Parathyroid adenoma (tissue), 2 donors: ENCODE results near the gene APBB2.

Source experiments
- H2AFZ ChIP-seq: fragments of 300-600 bp; sonication (generic); one replicate; pipeline ENCODE4 v1.7.0; 2017; ENCODE audit warnings: antibody characterized with exemption, mild to moderate bottlenecking
- H3K27ac ChIP-seq: fragments of 300-600 bp; sonication (generic); one replicate; pipeline ENCODE4 v1.7.0; 2017
- H3K27me3 ChIP-seq: fragments of 300-600 bp; sonication (generic); one replicate; pipeline ENCODE4 v1.7.0; 2017; ENCODE audit warnings: low read length; ENCODE audit not compliant: control insufficient read depth, insufficient read depth
- H3K36me3 ChIP-seq: fragments of 300-600 bp; sonication (generic); one replicate; pipeline ENCODE4 v1.7.0; 2017; ENCODE audit warnings: low read length; ENCODE audit not compliant: control insufficient read depth, insufficient read depth
- H3K4me1 ChIP-seq: fragments of 300-600 bp; sonication (generic); one replicate; pipeline ENCODE4 v1.7.0; 2017; ENCODE audit warnings: control low read depth
- H3K4me2 ChIP-seq: fragments of 300-600 bp; sonication (generic); one replicate; pipeline ENCODE4 v1.7.0; 2017; ENCODE audit warnings: low read length
- H3K4me3 ChIP-seq: fragments of 300-600 bp; sonication (generic); one replicate; pipeline ENCODE4 v1.7.0; 2017; ENCODE audit warnings: low read depth, low read length
- H3K79me2 ChIP-seq: fragments of 300-600 bp; sonication (generic); one replicate; pipeline ENCODE4 v1.7.0; 2017; ENCODE audit warnings: control low read depth
- H3K9ac ChIP-seq: fragments of 300-600 bp; sonication (generic); one replicate; pipeline ENCODE4 v1.7.0; 2017; ENCODE audit warnings: mild to moderate bottlenecking
- H3K9me3 ChIP-seq: fragments of 300-600 bp; sonication (generic); one replicate; pipeline ENCODE4 v1.7.0; 2017; ENCODE audit warnings: low read length; ENCODE audit not compliant: control insufficient read depth
- TF ChIP-seq, protein P1 (sequence below): fragments of 300-600 bp; sonication (generic); IDR thresholded peaks from one replicate; pipeline ENCODE4 v1.7.0; 2017; ENCODE audit warnings: antibody characterized with exemption, mild to moderate bottlenecking
- donor health status: primary hyperparathyroidism.

APBB2 gene

GRCh38 chr4:41205854-41206460 lies 8.4 kb downstream of the APBB2 start:
- H2AFZ ChIP-seq, result no peak overlapping the region

GRCh38 chr4:41205130-41205529 lies 9.2 kb downstream of the APBB2 start:
- H3K79me2 ChIP-seq, result peaks cover 3% of the 10 kb centered on the region
- H3K36me3 ChIP-seq, result no peaks in the 10 kb centered on the region
- H3K27me3 ChIP-seq, result no peaks in the 10 kb centered on the region
- H3K4me1 ChIP-seq, result peaks cover 5% of the 10 kb centered on the region
- no peak overlapping the region for H3K4me2 ChIP-seq
- TF ChIP-seq, protein P1, sequence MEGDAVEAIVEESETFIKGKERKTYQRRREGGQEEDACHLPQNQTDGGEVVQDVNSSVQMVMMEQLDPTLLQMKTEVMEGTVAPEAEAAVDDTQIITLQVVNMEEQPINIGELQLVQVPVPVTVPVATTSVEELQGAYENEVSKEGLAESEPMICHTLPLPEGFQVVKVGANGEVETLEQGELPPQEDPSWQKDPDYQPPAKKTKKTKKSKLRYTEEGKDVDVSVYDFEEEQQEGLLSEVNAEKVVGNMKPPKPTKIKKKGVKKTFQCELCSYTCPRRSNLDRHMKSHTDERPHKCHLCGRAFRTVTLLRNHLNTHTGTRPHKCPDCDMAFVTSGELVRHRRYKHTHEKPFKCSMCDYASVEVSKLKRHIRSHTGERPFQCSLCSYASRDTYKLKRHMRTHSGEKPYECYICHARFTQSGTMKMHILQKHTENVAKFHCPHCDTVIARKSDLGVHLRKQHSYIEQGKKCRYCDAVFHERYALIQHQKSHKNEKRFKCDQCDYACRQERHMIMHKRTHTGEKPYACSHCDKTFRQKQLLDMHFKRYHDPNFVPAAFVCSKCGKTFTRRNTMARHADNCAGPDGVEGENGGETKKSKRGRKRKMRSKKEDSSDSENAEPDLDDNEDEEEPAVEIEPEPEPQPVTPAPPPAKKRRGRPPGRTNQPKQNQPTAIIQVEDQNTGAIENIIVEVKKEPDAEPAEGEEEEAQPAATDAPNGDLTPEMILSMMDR, result no peak
- peak overlapping the region; percentile 36 for H3K27ac ChIP-seq
- H3K9ac ChIP-seq, result no peak overlapping the region
- no peaks in the 10 kb centered on the region for H3K9me3 ChIP-seq
- no peak overlapping the region for H3K4me3 ChIP-seq
- no peak overlapping the region for H2AFZ ChIP-seq

More at GRCh38 chr4:41205854-41206460, 8.4 kb downstream of the APBB2 start:
- Histone ChIP-seq H3K27me3 (no peaks in the 10 kb centered on the region), H3K27ac (no peak overlapping the region), H3K4me1 (peaks cover 5% of the 10 kb centered on the region), H3K36me3 (no peaks in the 10 kb centered on the region), H3K79me2 (peaks cover 3% of the 10 kb centered on the region), H3K9ac (no peak overlapping the region), H3K4me3 (no peak overlapping the region), H3K4me2 (no peak overlapping the region), H3K9me3 (no peaks in the 10 kb centered on the region)
- TF ChIP-seq, protein P1, result no peak

DNA sequence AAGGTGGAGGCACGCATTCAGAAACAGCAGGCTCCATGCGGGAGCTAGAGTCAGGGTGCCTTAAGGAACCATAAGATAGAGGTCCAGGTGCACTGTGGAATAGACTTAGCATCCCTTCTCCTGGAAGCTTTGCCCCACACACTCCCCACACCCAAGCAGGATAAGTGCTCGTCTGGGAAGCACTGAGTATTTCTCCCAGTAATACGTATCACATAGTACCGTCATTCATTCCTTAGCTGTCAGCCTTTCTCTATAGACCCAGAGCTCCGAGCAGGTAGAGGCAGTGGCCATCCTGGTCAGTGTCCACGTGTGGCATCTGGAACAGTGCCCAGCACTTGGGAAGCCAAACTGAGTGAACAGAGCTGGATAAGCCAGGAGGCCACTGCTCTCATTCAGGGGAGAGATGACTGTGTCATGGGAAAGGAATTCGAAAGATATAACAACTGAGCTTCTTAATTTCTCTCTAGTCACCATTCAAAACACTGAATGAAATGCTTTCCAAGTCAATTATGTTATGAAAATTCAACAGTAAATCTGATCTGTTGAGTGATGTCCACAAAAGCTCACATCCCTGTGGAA lies 9.9 kb downstream of the APBB2 start:
- no peak overlapping the region for H3K4me2 ChIP-seq
- no peaks in the 10 kb centered on the region for H3K27me3 ChIP-seq
- H3K4me3 ChIP-seq, result no peak overlapping the region
- no peaks in the 10 kb centered on the region for H3K79me2 ChIP-seq
- peaks cover 5% of the 10 kb centered on the region for H3K4me1 ChIP-seq
- H3K36me3 ChIP-seq, result no peaks in the 10 kb centered on the region
- H2AFZ ChIP-seq, result no peak overlapping the region
- TF ChIP-seq, protein P1, result no peak
- H3K27ac ChIP-seq, result peak overlapping the region; percentile 36
- no peaks in the 10 kb centered on the region for H3K9me3 ChIP-seq
- no peak overlapping the region for H3K9ac ChIP-seq

GRCh38 chr4:41203841-41204240 lies 10.5 kb downstream of the APBB2 start:
- no peak overlapping the region for H3K4me3 ChIP-seq
- no peaks in the 10 kb centered on the region for H3K27me3 ChIP-seq
- H3K9me3 ChIP-seq, result no peaks in the 10 kb centered on the region
- no peaks in the 10 kb centered on the region for H3K36me3 ChIP-seq
- peaks cover 5% of the 10 kb centered on the region for H3K4me1 ChIP-seq
- H3K4me2 ChIP-seq, result no peak overlapping the region
- no peaks in the 10 kb centered on the region for H3K79me2 ChIP-seq
- H2AFZ ChIP-seq, result no peak overlapping the region
- no peak overlapping the region for H3K9ac ChIP-seq
- H3K27ac ChIP-seq, result no peak overlapping the region
- TF ChIP-seq, protein P1, result no peak
